HG03469 (cell line): Measurements from ENCODE around the gene CCN5.

Experiments
- ATAC-seq: cut with Tn5 transposase; IDR thresholded peaks from one replicate; pipeline ENCODE4 v1.9.1; 2021; ENCODE audit warnings: mild to moderate bottlenecking, moderate library complexity, moderate number of reproducible peaks; ENCODE audit not compliant: unreplicated experiment

Gene CCN5

DNA sequence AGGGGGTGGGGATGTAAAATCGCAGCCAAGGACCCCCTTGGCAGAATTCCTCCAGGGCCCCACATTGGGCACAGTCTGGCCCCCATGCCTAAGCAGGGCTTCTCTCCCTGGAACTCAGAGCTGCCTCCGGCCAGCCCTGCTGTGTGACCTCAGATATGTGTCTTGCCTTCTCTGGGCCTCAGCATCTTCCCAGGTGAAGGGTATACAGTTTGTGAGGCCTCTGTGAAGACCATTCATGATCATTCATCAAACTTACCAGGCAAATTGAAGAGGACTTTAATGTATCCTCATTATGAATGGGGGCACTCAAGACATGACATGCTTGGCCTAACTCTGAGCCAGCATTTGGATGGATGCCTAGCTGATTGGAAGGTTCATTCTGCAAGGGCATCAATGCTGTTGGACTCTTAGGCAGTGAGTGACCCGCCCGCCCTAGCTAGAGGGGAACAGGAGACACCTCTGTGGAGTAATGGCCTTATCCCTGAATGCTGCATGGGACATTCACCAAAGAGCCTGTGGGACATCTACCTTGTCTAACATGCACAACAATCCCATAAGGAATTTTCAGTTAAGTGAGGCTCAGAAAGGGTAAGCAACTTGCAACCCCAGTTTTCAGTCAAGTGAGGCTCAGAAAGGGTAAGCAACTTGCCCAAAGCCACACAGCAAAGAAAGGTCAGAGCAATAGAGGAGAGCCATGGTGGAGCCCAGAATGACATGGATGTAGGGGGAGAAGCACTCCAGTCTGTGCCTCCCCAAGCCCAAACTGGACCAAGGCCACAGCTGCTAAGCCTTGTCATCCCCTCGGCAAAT lies 535 bp downstream of the CCN5 start:
- no peak for ATAC-seq

DNA sequence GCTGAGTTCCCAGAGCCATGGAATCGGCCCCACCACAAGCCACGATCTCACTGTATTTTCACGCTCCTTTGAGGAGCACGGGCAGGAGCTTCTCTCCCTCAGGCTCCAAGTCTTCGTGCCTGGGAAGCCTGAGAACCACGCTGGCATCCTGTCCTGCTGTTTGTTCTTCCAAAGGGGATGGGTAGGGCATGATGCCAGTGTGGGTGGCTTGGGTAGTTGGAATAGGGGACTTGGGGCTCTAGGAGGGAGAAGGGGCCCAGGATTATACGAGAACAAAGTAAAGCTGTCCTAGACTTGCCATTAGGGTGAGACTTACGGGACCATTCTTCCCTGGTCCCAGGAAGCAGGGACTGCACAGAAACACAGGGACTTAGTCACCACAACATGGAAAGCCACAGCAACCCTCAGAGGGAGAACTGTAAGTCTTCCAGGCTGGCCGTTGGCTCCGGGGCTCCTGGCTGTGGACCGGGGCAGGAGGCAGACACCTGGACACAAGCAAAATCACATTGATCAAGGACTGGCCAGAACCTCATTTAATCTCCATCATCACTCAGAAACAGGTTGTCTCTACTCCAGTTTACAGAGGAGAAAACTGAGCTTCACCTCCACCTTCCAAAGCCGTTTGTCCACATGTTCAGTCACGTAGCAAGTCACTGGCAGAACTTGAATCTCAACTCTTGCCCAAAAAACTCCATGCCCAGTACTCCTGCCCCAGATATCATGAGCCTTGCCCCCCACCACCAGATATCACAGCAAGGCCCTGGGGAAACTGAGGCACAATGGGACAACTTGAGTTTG lies 1.3 kb downstream of the CCN5 start:
- no peak for ATAC-seq

DNA sequence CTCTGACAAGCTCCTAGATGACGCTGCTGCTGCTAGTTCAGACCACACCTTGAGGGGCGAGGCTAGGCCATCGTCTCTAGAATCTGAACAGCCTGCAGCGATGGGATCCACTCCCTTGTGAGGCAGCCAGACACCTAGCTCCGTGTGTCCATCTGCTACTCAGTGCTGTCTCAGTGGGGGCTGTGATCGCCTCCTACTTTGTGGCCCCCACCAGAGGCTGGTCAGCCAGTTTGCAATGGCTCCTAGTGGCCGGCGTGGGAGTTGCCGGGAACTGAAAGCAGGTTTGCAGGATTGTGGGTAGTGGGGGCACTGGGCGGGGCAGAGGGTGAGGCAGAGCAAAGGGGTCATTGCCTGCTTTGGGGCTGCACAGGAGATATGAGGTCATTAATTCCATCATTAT lies 2.8 kb downstream of the CCN5 start:
- ATAC-seq: no peak

DNA sequence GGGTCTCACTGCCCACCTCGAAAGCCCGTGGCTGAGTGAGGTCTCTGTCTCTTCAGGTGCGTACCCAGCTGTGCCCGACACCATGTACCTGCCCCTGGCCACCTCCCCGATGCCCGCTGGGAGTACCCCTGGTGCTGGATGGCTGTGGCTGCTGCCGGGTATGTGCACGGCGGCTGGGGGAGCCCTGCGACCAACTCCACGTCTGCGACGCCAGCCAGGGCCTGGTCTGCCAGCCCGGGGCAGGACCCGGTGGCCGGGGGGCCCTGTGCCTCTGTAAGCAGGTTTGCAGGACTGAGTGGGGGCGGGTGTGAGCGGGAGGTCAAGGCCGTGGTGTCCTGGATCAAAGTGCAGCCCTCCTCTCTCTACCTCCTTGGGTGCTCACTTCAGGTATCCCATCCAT lies 4.7 kb downstream of the CCN5 start:
- no peak for ATAC-seq

DNA sequence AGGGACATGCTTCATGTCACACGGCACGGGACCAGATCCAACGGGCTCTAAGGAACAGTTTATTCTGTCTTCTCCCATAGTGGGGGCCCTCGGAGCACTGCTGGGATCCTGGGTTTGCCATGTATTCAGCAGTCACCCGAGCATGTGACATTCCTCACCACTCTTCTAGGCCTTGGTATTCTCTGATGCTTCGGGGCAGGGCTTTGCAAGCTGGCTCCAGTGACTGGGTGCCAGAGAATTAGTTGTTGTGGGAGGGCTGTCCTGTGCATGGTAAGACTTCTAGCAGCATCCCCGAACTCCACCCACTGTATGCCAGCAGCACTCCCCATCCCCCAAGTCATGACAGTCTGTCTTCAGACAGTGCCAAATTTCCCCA lies 5.4 kb downstream of the CCN5 start:
- ATAC-seq: no peak

DNA sequence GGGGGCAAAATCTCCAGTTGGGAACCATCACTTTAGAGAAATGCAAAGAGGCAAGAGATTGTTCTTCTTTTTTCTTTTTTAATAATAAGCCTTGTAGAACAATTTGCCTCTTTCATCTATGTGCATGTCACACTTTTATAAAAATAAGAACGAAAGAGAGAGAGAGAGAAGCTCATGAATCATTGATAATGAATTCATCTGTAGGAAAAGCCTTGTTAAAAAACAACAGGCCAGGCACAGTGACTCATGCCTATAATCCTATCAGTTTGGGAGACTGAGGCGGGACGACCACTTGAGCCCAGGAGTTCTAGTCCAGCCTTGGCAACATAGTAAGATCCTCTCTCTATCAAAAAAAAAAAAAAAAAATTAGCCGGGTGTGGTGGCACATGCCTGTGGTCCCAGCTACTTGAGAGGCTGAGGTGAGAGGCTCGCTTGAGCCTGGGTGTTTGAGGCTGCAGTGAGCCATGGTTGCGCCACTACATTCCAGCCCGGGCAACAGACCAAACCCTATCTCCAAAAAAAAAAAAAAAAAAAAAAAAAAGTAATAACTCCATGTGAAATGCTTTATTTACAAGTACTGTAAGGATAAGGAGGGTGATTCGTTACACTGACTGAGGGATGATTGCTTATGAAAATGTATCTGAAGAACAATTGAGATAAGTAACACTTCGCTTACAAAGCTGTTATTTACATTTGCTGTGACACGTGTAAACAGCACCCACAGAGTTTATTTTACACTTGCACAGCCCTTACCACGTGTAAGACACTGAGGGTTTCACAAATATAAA lies 6.0 kb downstream of the CCN5 start:
- no peak for ATAC-seq

DNA sequence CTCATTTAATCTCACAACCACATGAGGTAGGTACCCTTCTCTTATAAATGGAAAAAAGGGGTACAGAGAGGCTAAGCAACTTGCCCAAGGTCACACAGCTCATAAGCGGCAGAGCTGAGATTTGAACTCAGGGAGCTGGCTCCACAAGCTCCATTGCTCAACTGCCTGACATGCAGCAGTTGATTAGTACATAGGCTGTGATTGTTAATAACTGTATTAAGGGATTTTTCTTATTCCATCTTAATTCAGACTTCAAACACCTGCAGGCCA lies 6.6 kb downstream of the CCN5 start:
- no peak for ATAC-seq

DNA sequence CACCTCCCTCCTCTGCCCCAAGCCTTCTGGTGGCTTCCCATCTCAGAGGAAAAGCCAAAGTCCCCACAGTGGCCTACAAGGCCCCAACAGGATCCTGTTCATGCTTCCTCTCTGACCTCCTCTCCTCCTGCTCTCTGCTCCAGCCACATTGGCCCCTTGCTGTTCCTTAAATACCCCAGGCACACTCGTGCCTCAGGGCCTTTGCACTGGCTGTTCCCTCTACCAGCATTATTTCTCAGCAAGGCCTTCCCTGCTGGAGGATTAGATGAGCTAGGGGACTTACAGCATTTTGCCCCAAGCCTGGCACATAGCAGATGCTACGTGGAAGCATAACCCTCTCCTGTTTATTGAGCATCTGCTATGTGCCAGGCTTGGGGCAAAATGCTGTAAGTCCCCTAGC lies 7.8 kb downstream of the CCN5 start:
- ATAC-seq: no peak

DNA sequence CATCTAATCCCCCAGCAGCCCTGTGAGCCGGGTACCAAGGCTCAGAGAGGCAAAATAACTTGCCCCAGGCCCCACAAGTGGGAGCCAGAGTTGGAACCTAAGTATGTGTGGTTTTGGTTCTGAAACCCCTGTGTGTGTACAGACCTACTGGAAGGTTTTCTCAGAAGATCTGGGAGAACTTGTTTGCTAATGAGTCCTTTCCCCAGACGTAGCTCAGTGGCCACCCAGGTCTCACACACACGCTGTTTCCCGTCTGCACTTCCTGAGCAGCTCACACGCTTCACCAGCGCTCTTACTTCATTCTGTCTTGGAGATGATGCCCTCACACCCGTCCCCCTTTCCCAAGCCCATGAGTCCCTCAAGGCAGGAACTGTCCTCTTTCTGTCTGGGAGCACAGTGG lies 8.2 kb downstream of the CCN5 start:
- ATAC-seq: no peak

DNA sequence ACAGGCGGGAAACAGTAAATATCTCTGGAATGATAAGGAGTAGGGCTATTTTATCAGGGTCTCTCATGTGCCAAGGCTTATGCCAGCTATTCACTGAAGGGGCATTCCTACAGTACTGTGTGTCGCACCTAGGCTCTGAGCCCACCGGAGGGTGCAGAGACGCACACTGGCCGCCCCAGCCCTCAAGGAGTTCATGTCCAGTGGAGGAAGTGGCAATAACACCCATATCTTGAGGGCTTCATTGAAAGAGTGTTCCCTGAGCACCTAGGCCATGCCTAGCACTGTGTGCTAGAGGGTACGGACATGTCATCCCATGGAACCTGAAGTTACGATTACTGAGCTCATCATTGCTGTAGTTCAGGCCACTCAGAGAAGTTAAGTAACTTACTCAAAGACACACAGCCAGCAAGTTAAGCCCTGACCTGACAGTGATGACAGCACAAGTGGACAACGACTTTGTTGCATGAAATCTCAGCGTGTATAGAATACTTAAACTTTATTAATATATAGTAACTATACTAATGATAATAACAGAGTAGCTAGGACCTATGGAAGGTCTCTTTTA lies 8.7 kb downstream of the CCN5 start:
- no peak for ATAC-seq

DNA sequence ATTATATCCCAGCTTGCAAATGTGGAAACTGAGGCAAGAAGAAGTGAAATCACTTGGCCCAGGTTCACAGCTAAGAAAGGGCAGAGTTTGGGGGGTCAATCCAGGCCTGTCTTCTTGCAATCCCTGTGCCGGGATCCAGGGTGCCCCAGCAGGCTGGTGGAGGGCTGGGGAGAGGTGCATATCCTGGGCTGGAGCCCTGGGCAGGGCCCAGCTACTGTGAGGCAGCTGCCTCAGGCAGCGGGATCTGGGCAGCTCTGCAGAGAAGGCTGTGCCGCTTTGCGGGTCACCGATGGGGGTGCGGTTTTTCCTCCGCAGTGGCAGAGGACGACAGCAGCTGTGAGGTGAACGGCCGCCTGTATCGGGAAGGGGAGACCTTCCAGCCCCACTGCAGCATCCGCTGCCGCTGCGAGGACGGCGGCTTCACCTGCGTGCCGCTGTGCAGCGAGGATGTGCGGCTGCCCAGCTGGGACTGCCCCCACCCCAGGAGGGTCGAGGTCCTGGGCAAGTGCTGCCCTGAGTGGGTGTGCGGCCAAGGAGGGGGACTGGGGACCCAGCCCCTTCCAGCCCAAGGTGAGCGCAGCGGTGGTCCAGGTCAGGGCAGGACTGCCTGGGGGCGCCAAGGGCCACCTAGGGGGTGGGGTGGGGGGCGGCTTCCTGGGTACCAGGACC lies 9.4 kb downstream of the CCN5 start:
- ATAC-seq: no peak

DNA sequence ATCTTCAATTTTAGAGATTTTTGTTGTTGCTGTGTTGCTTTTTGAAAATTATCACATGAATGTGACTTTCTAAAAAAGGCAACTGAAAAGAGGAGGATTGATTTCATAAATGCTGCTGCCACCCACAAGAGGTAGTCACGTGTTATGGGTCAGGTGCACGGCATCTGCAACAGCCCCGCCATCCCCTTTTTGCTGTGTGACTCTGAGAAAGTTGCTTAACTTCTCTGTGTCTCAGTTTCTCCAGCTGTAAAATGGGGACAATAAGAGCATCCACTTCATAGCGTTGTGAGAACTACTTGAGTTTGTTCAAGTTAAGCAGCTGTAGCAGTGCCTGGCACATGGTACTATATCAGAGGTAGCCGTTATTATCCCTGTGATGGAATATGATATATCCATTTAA lies 10.7 kb downstream of the CCN5 start:
- no peak for ATAC-seq

DNA sequence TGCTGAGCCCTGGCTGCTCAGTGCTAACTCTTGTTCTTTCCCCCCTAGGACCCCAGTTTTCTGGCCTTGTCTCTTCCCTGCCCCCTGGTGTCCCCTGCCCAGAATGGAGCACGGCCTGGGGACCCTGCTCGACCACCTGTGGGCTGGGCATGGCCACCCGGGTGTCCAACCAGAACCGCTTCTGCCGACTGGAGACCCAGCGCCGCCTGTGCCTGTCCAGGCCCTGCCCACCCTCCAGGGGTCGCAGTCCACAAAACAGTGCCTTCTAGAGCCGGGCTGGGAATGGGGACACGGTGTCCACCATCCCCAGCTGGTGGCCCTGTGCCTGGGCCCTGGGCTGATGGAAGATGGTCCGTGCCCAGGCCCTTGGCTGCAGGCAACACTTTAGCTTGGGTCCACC lies 11.9 kb downstream of the CCN5 start:
- no peak for ATAC-seq

DNA sequence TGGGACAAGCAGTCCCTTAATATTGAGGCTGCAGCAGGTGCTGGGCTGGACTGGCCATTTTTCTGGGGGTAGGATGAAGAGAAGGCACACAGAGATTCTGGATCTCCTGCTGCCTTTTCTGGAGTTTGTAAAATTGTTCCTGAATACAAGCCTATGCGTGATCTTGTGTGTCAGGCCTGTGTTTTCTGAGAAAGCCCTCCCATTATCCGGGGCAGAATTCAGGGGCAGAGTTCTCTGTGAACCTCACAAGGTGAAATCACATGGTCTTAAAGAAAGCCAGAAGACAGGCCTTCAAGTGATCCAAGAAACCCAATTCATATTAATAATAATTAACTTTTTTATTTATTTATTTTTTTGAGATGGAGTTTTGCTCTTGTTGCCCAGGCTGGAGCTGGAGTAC lies 12.5 kb downstream of the CCN5 start:
- no peak for ATAC-seq

DNA sequence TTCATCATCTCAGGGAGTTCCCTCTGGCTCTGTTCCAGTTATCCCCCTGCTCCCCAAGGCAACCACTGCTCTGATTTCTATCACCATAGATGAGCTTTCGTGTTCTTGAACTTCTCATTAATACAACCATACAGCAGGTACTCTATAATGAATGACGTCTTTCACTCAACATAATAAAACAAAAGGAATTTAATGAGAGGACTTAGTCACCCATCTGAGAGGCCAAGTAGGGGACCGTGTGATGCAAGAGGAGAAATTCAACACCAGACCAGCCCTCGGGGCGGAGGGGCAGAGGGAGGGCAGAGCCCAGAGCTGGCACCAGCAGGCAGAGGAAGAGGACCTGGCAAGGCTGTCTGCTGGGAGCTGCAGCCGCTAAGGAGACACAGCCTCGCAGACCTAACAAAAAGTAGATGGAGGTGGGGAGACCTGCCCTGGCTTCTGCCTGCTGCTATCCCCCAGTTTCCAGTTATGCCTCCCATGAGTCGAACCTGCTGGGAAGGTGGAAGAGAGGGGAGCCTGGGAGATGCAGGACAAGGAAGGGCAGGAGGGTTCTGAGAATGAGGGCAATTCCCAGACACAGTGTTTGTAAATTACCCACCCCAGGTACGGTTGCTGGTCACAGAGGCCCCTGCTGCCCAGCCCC lies 13.8 kb downstream of the CCN5 start:
- ATAC-seq: no peak

DNA sequence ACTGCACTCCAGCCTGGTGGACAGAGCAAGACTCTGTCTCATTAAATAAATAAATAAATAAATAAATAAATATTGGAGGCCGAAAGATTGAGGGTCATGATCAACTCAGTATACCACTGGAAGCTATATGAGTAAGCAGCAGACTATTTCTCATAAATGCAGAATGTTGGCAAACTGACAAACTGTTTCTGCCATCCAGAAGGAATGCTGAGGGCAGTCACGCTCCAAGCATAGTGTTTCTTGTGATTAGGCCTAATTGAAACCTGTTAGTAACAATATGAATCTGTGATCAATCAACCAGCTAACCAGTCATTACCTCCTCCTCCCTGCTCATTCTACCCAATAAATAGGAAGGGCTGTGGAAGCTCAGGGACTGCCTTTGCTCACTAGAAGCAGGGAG lies 15.3 kb downstream of the CCN5 start:
- ATAC-seq: no peak

DNA sequence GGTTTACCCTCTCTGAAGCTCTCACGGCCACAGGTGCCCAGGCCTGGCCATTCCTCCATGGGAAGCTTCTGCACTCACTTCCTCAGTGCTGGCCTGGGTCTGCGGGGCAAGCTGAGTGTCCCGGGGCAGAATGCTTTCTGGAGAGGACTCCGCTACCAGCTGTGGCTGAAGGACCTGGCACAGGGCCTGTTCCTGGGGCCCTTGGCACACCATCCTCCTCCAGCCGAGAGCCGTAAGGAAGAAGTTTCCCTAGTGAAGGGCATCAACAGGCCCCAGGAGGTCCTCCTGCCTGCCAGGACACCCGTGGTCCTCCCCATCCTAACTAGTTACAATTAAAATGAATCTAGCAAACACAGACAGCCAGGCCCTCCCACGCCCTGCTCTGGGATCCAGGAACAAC lies 16.5 kb downstream of the CCN5 start:
- ATAC-seq: no peak

DNA sequence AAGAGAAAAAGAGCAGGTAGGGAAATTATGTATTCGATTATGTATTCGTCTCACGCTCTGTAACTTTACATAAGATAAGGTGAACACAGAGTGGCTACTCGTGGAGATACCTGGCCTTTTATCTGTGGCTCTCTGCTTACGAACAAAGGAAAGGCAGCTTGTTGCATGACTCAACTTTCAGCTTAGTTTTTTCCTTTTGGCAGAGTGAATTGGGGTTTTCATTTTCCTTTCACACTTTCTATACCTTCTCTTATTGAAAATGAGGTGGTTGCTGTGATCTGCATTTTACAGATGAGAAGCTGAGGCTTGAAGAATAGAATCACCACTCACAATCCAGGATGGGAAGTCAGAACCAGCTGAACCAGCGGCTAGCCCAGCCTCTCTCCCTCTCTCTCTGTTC lies 17.2 kb downstream of the CCN5 start:
- ATAC-seq: no peak

DNA sequence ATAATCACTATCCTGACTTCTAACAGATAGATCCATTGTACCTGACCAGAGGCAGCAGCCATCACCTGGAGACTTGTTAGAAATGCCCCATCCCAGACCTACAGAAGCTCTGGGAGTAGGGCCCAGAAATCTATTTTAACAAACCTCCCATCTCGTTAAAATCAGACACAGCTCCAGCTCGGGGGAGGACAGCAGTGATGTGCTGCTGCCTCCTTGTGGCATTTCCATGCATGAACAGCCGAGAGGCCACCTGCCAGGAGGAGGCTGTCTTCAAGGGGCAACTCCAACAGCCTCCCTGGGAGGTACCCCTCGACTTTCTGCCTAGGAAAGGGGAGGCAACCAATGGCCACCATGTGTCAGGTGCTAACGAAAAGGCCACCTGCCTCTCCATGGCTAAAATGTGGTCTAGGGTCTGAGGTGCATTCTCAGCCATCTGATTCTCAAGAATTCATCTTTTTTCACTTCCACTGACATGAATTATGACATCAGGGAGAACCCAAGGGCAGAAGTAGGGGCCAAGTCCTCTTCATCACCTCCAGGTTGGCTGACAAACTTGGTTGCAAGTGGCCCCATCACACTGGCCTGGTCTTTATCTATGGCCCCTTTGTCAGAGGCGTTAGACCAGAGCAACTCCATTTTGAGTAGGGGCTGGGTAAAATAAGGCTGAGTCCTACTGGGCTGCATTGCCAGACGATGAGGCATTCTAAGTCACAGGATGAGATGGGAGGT lies 18.3 kb downstream of the CCN5 start:
- no peak for ATAC-seq

DNA sequence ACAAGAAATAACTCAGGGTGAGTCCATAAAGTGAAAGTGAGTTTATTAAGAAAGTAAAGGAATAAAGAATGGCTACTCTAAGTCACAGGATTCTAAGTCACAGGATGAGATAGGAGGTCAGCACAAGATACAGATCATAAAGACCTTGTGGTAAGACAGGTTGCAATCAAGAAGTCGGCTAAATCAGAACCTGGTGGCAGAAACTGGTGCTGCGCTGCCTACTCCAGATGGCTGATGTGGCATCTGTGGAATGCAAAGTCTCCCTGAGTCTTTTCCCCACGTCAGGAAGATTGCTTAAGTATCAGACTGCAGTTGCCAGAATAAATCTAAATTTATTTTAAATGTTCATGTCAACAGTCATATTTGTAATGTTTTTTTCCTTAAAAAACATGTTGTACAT lies 19.8 kb downstream of the CCN5 start:
- no peak for ATAC-seq
